Fibroblast of lung (primary cell): ENCODE results near the gene GNAT1.

Source experiments
- EZH2 ChIP-seq: IDR thresholded peaks from 2 replicates; pipeline ENCODE4 v1.5.1; 2012; ENCODE audit warnings: low read length, control low read depth, mild to moderate bottlenecking; ENCODE audit errors: missing control alignments
- TF ChIP-seq, protein P1 (sequence below), 2 donors: IDR thresholded peaks in 1 of 2; conservative IDR thresholded peaks in 1 of 2; 1 replicate in 1 of 2; 2 replicates in 1 of 2; pipeline ENCODE4 v1.5.1; 2011 to 2012; ENCODE audit warnings: low read length in 2 of 2, control low read depth in 1 of 2, inconsistent platforms in 1 of 2, low read depth in 1 of 2, mild to moderate bottlenecking in 1 of 2

- TF ChIP-seq, protein P1, sequence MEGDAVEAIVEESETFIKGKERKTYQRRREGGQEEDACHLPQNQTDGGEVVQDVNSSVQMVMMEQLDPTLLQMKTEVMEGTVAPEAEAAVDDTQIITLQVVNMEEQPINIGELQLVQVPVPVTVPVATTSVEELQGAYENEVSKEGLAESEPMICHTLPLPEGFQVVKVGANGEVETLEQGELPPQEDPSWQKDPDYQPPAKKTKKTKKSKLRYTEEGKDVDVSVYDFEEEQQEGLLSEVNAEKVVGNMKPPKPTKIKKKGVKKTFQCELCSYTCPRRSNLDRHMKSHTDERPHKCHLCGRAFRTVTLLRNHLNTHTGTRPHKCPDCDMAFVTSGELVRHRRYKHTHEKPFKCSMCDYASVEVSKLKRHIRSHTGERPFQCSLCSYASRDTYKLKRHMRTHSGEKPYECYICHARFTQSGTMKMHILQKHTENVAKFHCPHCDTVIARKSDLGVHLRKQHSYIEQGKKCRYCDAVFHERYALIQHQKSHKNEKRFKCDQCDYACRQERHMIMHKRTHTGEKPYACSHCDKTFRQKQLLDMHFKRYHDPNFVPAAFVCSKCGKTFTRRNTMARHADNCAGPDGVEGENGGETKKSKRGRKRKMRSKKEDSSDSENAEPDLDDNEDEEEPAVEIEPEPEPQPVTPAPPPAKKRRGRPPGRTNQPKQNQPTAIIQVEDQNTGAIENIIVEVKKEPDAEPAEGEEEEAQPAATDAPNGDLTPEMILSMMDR (conservative IDR thresholded peaks at IDR 0.05 in 1 of 2, IDR thresholded peaks at IDR 0.05 in 1 of 2; ENCODE audit: low read depth in 1 of 2, low read length in 2 of 2), result no peak
- TF ChIP-seq EZH2, result no peak
These were observed 21.6 kb upstream of the GNAT1 start for GRCh38 chr3:50169858-50170257.
